H9 (cell line): ENCODE measurements around the gene TAS2R8. TPM values are rescaled to one million over a fixed set of nuclear protein-coding genes. Genes with fewer than 3 reads are reported as not detected.

Experiments
- DNase-seq: peaks from one replicate; pipeline ENCODE4 v3.0.0-alpha.2; 2017
- H2AFZ ChIP-seq: one replicate; pipeline ENCODE4 v1.6.1; 2013; ENCODE audit warnings: mild to moderate bottlenecking, low read length, control low read depth, moderate library complexity
- H2AK5ac ChIP-seq: 2 replicates; pipeline ENCODE4 v1.6.1; 2013; ENCODE audit warnings: low read length, control low read depth, mixed read lengths; ENCODE audit not compliant: insufficient read length
- H2BK120ac ChIP-seq: one replicate; pipeline ENCODE4 v1.6.1; 2013; ENCODE audit warnings: low read depth, mild to moderate bottlenecking, low read length, control low read depth, inconsistent platforms; ENCODE audit not compliant: poor library complexity, severe bottlenecking
- H2BK12ac ChIP-seq: 2 replicates; pipeline ENCODE4 v1.6.1; 2013; ENCODE audit warnings: low read length, control low read depth, mixed read lengths, low read depth; ENCODE audit not compliant: insufficient read length
- H2BK15ac ChIP-seq: 2 replicates; pipeline ENCODE4 v1.6.1; 2013; ENCODE audit warnings: low read depth, low read length, control low read depth
- H2BK20ac ChIP-seq: one replicate; pipeline ENCODE4 v1.6.1; 2013; ENCODE audit warnings: low read depth, mild to moderate bottlenecking, low read length, control low read depth, inconsistent platforms; ENCODE audit not compliant: poor library complexity, severe bottlenecking
- H2BK5ac ChIP-seq: 2 replicates; pipeline ENCODE4 v1.6.1; 2013; ENCODE audit warnings: low read length, control low read depth, mixed read lengths; ENCODE audit not compliant: insufficient read length
- H3K14ac ChIP-seq: 2 replicates; pipeline ENCODE4 v1.6.1; 2013; ENCODE audit warnings: low read length, control low read depth; ENCODE audit not compliant: insufficient read depth
- H3K18ac ChIP-seq: 2 replicates; pipeline ENCODE4 v1.6.1; 2013; ENCODE audit warnings: low read depth, mild to moderate bottlenecking, mixed read lengths, low read length, control low read depth; ENCODE audit not compliant: insufficient read length
- H3K23ac ChIP-seq: 2 replicates; pipeline ENCODE4 v1.6.1; 2013; ENCODE audit warnings: low read length, control low read depth, mixed read lengths, low read depth; ENCODE audit not compliant: insufficient read length
- H3K23me2 ChIP-seq: 2 replicates; pipeline ENCODE4 v1.6.1; 2013; ENCODE audit warnings: low read depth, mild to moderate bottlenecking, mixed read lengths, low read length, control low read depth; ENCODE audit not compliant: insufficient read length, poor library complexity, severe bottlenecking
- H3K27ac ChIP-seq: 2 replicates; pipeline ENCODE4 v1.5.1; 2013; ENCODE audit warnings: low read length, control low read depth, mixed read lengths, low read depth; ENCODE audit not compliant: insufficient read length
- H3K27me3 ChIP-seq: 2 replicates; pipeline ENCODE4 v1.6.1; 2013; ENCODE audit warnings: low read length, control low read depth, inconsistent platforms; ENCODE audit not compliant: insufficient read depth
- H3K4ac ChIP-seq: 2 replicates; pipeline ENCODE4 v1.6.1; 2013; ENCODE audit warnings: low read depth, mild to moderate bottlenecking, control low read depth, inconsistent platforms, low read length, moderate library complexity
- H3K4me1 ChIP-seq: 2 replicates; pipeline ENCODE4 v1.6.1; 2013; ENCODE audit warnings: low read length, control low read depth, inconsistent platforms; ENCODE audit not compliant: insufficient read depth
- H3K4me2 ChIP-seq: 2 replicates; pipeline ENCODE4 v1.6.1; 2013; ENCODE audit warnings: low read length, control low read depth, mixed read lengths; ENCODE audit not compliant: insufficient read length, insufficient read depth
- H3K56ac ChIP-seq: 2 replicates; pipeline ENCODE4 v1.6.1; 2013; ENCODE audit warnings: low read depth, mild to moderate bottlenecking, mixed read lengths, low read length, control low read depth; ENCODE audit not compliant: insufficient read length
- H3K79me1 ChIP-seq: 2 replicates; pipeline ENCODE4 v1.6.1; 2013; ENCODE audit warnings: low read depth, mild to moderate bottlenecking, moderate library complexity, low read length, control low read depth, inconsistent platforms; ENCODE audit not compliant: insufficient read depth, poor library complexity, severe bottlenecking
- H3K79me2 ChIP-seq: 2 replicates; pipeline ENCODE4 v1.6.1; 2013; ENCODE audit warnings: low read length, control low read depth, inconsistent platforms; ENCODE audit not compliant: insufficient read depth
- H3K9ac ChIP-seq: 2 replicates; pipeline ENCODE4 v1.6.1; 2013; ENCODE audit warnings: low read length, control low read depth, mixed read lengths; ENCODE audit not compliant: insufficient read length; ENCODE audit errors: extremely low read depth
- H3K9me3 ChIP-seq: one replicate; pipeline ENCODE4 v1.6.1; 2013; ENCODE audit warnings: low read depth, low read length, inconsistent platforms; ENCODE audit not compliant: control insufficient read depth
- H3T11ph ChIP-seq: one replicate; pipeline ENCODE4 v1.6.1; 2013; ENCODE audit warnings: mild to moderate bottlenecking, low read length, control low read depth, inconsistent platforms
- H4K20me1 ChIP-seq: one replicate; pipeline ENCODE4 v1.6.1; 2013; ENCODE audit not compliant: control insufficient read depth, insufficient read length, insufficient read depth
- H4K5ac ChIP-seq: 2 replicates; pipeline ENCODE4 v1.6.1; 2013; ENCODE audit warnings: low read depth, mild to moderate bottlenecking, mixed read lengths, low read length, control low read depth; ENCODE audit not compliant: insufficient read length
- H4K8ac ChIP-seq: replicated peaks from 2 replicates; pipeline ENCODE4 v1.6.1; 2013; ENCODE audit warnings: low read length, control low read depth, mixed read lengths, low read depth; ENCODE audit not compliant: insufficient read length
- H4K91ac ChIP-seq: 2 replicates; pipeline ENCODE4 v1.6.1; 2013; ENCODE audit warnings: low read depth, mild to moderate bottlenecking, moderate library complexity, mixed read lengths, low read length, control low read depth; ENCODE audit not compliant: insufficient read length
- H3K27ac Mint-ChIP-seq, 3 experiments: 2 replicates in 2 of 3; 3 replicates in 1 of 3; pipeline ENCODE4 v1.8.0; 2020 to 2021; ENCODE audit warnings: mixed read lengths in 3 of 3, mild to moderate bottlenecking in 1 of 3, moderate library complexity in 1 of 3
- H3K27me3 Mint-ChIP-seq: 2 replicates; pipeline ENCODE4 v1.8.0; 2021; ENCODE audit warnings: low read depth, mild to moderate bottlenecking, moderate library complexity, mixed read lengths
- H3K36me3 Mint-ChIP-seq, 3 experiments: 2 replicates in 2 of 3; 3 replicates in 1 of 3; pipeline ENCODE4 v1.8.0; 2020 to 2021; ENCODE audit warnings: low read depth in 3 of 3, mixed read lengths in 3 of 3; ENCODE audit not compliant: insufficient read depth in 1 of 3
- H3K4me1 Mint-ChIP-seq, 2 experiments: 2 replicates each; pipeline ENCODE4 v1.8.0; 2020; ENCODE audit warnings: mixed read lengths in 2 of 2
- H3K4me3 Mint-ChIP-seq, 2 experiments: 2 replicates in 1 of 2; 3 replicates in 1 of 2; pipeline ENCODE4 v1.8.0; 2020 to 2021; ENCODE audit warnings: mild to moderate bottlenecking in 2 of 2, mixed read lengths in 2 of 2, moderate library complexity in 1 of 2
- H3K9me3 Mint-ChIP-seq, 2 experiments: 2 replicates in 1 of 2; 3 replicates in 1 of 2; pipeline ENCODE4 v1.8.0; 2020; ENCODE audit warnings: mild to moderate bottlenecking in 2 of 2, mixed read lengths in 2 of 2, moderate library complexity in 1 of 2
- WGBS: extraction: QIAGEN DNeasy Blood & Tissue Kit; methylation state at CpG from one replicate; pipeline ENCODE4 v1.1.7; 2013; ENCODE audit warnings: missing lambda C conversion rate, low lambda C conversion rate, mixed read lengths; ENCODE audit not compliant: insufficient read length; ENCODE audit errors: extremely low coverage; 5-methylcytosine and 5-hydroxymethylcytosine counted together
- total RNA-seq: library from RNA; stranded (reverse); gene quantifications from 2 replicates; pipeline ENCODE4 v1.2.1, GENCODE V29; 2021
- TF ChIP-seq, protein P1 (sequence below): fragments of 200-600 bp; sonication (generic); conservative IDR thresholded peaks from 3 replicates; pipeline ENCODE4 v1.8.0; 2021; ENCODE audit warnings: antibody characterized with exemption, mild to moderate bottlenecking

Gene TAS2R8
- total RNA-seq, 1 experiment from 2014 or later = not detected

DNA sequence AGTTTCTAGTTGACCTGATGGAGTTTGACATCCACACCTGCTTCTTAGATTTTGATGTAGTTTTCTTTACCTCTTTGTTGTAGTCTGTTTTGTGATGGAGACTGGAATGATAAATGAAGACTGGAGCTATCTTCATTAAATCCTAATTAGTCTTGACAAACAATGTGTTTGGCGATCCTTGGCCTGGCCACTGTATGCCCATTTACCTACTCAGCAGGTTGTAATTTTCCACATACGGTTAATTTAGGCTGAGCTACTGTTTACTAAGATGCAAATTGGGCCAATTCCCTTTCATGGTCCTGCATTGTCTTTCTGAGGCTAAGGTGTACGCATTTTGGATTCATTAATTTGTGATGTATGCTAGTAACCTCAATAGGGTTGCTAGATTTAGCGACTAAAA lies 4.5 kb downstream of the TAS2R8 start, which contains the start of gene TAS2R7:
Gene TAS2R7, minus strand, starts transcription at position 41 of the 400 bp plus-strand sequence. CDS start 57 bp downstream, outside the sequence.
- H4K20me1 ChIP-seq = no peaks in the 10 kb centered on the region
- no peak within 1 kb of the TSS for H3K23ac ChIP-seq
- H2BK20ac ChIP-seq = no peak within 1 kb of the TSS
- H2AK5ac ChIP-seq = no peak within 1 kb of the TSS
- H3K9ac ChIP-seq = no peak within 1 kb of the TSS
- no peak within 1 kb of the TSS for H3K14ac ChIP-seq
- no peak within 1 kb of the TSS for H2AFZ ChIP-seq
- no peak within 1 kb of the TSS for H3K4ac ChIP-seq
- Mint-ChIP-seq H3K9me3 (no peaks in the 10 kb centered on the region), H3K27ac (peak within 1 kb of the TSS; percentile 1 to 40 (median 11); a peak in 5 of 7 replicates), H3K4me3 (peak within 1 kb of the TSS in 1 of 2 experiments; percentile 16; a peak in 1 of 5 replicates), H3K4me1 (peaks cover 13 to 20% of the 10 kb centered on the region in 2 experiments), H3K36me3 (no peaks in the 10 kb centered on the region), H3K27me3 (no peaks in the 10 kb centered on the region)
- no peak within 1 kb of the TSS for H4K5ac ChIP-seq
- no peaks in the 10 kb centered on the region for H3K79me2 ChIP-seq
- no peak within 1 kb of the TSS for H3K56ac ChIP-seq
- no peak within 1 kb of the TSS for H3T11ph ChIP-seq
- H2BK5ac ChIP-seq = no peak within 1 kb of the TSS
- no peak for DNase-seq
- H2BK15ac ChIP-seq = no peak within 1 kb of the TSS
- H2BK120ac ChIP-seq = no peak within 1 kb of the TSS
- no peak within 1 kb of the TSS for H4K8ac ChIP-seq
- TF ChIP-seq, protein P1, sequence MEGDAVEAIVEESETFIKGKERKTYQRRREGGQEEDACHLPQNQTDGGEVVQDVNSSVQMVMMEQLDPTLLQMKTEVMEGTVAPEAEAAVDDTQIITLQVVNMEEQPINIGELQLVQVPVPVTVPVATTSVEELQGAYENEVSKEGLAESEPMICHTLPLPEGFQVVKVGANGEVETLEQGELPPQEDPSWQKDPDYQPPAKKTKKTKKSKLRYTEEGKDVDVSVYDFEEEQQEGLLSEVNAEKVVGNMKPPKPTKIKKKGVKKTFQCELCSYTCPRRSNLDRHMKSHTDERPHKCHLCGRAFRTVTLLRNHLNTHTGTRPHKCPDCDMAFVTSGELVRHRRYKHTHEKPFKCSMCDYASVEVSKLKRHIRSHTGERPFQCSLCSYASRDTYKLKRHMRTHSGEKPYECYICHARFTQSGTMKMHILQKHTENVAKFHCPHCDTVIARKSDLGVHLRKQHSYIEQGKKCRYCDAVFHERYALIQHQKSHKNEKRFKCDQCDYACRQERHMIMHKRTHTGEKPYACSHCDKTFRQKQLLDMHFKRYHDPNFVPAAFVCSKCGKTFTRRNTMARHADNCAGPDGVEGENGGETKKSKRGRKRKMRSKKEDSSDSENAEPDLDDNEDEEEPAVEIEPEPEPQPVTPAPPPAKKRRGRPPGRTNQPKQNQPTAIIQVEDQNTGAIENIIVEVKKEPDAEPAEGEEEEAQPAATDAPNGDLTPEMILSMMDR = no peak
- H3K27me3 ChIP-seq = no peaks in the 10 kb centered on the region
- no peaks in the 10 kb centered on the region for H3K9me3 ChIP-seq
- no peak within 1 kb of the TSS for H3K27ac ChIP-seq
- no peak within 1 kb of the TSS for H3K18ac ChIP-seq
- WGBS = no CpG with 5 or more reads among the region's 4 CpGs
- peak within 1 kb of the TSS; percentile 2 for H3K4me2 ChIP-seq
- H3K4me1 ChIP-seq = no peaks in the 10 kb centered on the region; the same call in 1 of the 2 replicates
- H4K91ac ChIP-seq = no peak within 1 kb of the TSS
- no peak within 1 kb of the TSS for H2BK12ac ChIP-seq
- H3K79me1 ChIP-seq = no peaks in the 10 kb centered on the region
- H3K23me2 ChIP-seq = no peaks in the 10 kb centered on the region
